Measurements from ENCODE around the gene XRCC1. TPM values are rescaled to one million over a fixed set of nuclear protein-coding genes. Genes with fewer than 3 reads are reported as not detected.
A peak's percentile ranks its signal among the peaks of the same experiment; 100 is the strongest.

The XRCC1 gene
- total RNA-seq, 1 experiment from 2014 or later: 38.0 TPM

DNA sequence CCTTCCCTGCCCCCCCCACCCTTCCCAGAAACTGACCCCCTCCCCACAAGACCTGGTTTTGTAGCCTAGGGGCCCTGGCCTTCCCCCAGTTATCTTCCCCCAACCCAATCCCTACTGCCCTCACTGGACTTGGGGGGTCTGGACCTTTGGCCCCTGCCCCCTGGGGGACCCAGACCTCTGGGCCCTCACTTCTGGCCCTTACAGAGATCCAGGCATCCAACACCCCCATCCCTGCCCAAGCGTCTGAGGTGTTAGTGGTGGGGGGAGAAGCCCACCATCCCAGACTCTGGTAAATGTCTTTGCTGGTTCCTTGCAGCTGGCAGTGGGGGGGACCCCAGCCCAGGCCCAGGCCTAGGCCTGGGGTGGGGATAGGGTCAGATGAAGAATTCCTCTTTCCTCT lies 47.6 kb upstream of the XRCC1 start:
- no peaks in the 10 kb centered on the region for H3K9me3 ChIP-seq (ENCODE audit: control insufficient read depth, low read depth, low read length)
- no peak overlapping the region for H3K4me2 ChIP-seq (ENCODE audit: insufficient read depth, insufficient read length, low read length)
- peaks cover 11 to 31% (median 13%) of the 10 kb centered on the region in 3 experiments; a peak in 6 of 7 replicates for H3K36me3 Mint-ChIP-seq (ENCODE audit: insufficient read depth in 1 of 3, low read depth in 3 of 3)
- no peak overlapping the region for H3K9ac ChIP-seq (ENCODE audit: extremely low read depth, insufficient read length, low read length)
- H3T11ph ChIP-seq (ENCODE audit: low read length): no peak overlapping the region
- peaks cover 25 to 40% of the 10 kb centered on the region in 2 experiments for H3K4me1 Mint-ChIP-seq
- no peak overlapping the region for H2BK15ac ChIP-seq (ENCODE audit: low read depth, low read length)
- no peak overlapping the region for H4K8ac ChIP-seq (replicated peaks; ENCODE audit: insufficient read length, low read depth, low read length)
- no peak overlapping the region for H3K56ac ChIP-seq (ENCODE audit: insufficient read length, low read depth, low read length)
- H3K27me3 ChIP-seq (ENCODE audit: insufficient read depth, low read length): no peaks in the 10 kb centered on the region
- H3K14ac ChIP-seq (ENCODE audit: insufficient read depth, low read length): no peak overlapping the region
- H2BK20ac ChIP-seq (ENCODE audit: low read depth, low read length, poor library complexity, severe bottlenecking): no peak overlapping the region
- no peaks in the 10 kb centered on the region for H3K79me1 ChIP-seq (ENCODE audit: insufficient read depth, low read depth, low read length, poor library complexity, severe bottlenecking)
- H3K4me3 Mint-ChIP-seq: no peak overlapping the region
- no peak overlapping the region for H2BK12ac ChIP-seq (ENCODE audit: insufficient read length, low read depth, low read length)
- no peaks in the 10 kb centered on the region; a peak in 1 of 5 replicates for H3K9me3 Mint-ChIP-seq
- H4K91ac ChIP-seq (ENCODE audit: insufficient read length, low read depth, low read length): no peak overlapping the region
- H4K20me1 ChIP-seq (ENCODE audit: control insufficient read depth, insufficient read depth, insufficient read length): no peaks in the 10 kb centered on the region
- H3K27ac ChIP-seq (ENCODE audit: insufficient read length, low read depth, low read length): no peak overlapping the region
- no peak for DNase-seq
- H2AK5ac ChIP-seq (ENCODE audit: insufficient read length, low read length): no peak overlapping the region
- H3K79me2 ChIP-seq (ENCODE audit: insufficient read depth, low read length): no peaks in the 10 kb centered on the region
- TF ChIP-seq, protein P1, sequence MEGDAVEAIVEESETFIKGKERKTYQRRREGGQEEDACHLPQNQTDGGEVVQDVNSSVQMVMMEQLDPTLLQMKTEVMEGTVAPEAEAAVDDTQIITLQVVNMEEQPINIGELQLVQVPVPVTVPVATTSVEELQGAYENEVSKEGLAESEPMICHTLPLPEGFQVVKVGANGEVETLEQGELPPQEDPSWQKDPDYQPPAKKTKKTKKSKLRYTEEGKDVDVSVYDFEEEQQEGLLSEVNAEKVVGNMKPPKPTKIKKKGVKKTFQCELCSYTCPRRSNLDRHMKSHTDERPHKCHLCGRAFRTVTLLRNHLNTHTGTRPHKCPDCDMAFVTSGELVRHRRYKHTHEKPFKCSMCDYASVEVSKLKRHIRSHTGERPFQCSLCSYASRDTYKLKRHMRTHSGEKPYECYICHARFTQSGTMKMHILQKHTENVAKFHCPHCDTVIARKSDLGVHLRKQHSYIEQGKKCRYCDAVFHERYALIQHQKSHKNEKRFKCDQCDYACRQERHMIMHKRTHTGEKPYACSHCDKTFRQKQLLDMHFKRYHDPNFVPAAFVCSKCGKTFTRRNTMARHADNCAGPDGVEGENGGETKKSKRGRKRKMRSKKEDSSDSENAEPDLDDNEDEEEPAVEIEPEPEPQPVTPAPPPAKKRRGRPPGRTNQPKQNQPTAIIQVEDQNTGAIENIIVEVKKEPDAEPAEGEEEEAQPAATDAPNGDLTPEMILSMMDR (conservative IDR thresholded peaks at IDR 0.05): no peak
- peaks cover 14% of the 10 kb centered on the region for H3K23me2 ChIP-seq (ENCODE audit: insufficient read length, low read depth, low read length, poor library complexity, severe bottlenecking)
- peak overlapping the region in 2 of 3 experiments; percentile 35 to 59; a peak in 2 of 7 replicates for H3K27ac Mint-ChIP-seq
- H3K27me3 Mint-ChIP-seq (ENCODE audit: low read depth): peaks cover 14% of the 10 kb centered on the region
- no peak overlapping the region for H3K18ac ChIP-seq (ENCODE audit: insufficient read length, low read depth, low read length)
- H3K4ac ChIP-seq (ENCODE audit: low read depth, low read length): no peak overlapping the region
- no peak overlapping the region for H2BK5ac ChIP-seq (ENCODE audit: insufficient read length, low read length)
- H2BK120ac ChIP-seq (ENCODE audit: low read depth, low read length, poor library complexity, severe bottlenecking): no peak overlapping the region
- H4K5ac ChIP-seq (ENCODE audit: insufficient read length, low read depth, low read length): no peak overlapping the region
- H2AFZ ChIP-seq (ENCODE audit: low read length): no peak overlapping the region
- H3K4me1 ChIP-seq (ENCODE audit: insufficient read depth, low read length): no peaks in the 10 kb centered on the region; the same call in none of the 2 replicates
- WGBS (ENCODE audit: extremely low coverage, insufficient read length, low lambda C conversion rate): no CpG with 5 or more reads among the region's 1 CpG
- H3K23ac ChIP-seq (ENCODE audit: insufficient read length, low read depth, low read length): no peak overlapping the region

Data from H9 (cell line).